ENCODE data around the gene SHCBP1L. TPM values are rescaled to one million over a fixed set of nuclear protein-coding genes. Genes with fewer than 3 reads are reported as not detected.

SHCBP1L gene
- not detected for total RNA-seq

DNA sequence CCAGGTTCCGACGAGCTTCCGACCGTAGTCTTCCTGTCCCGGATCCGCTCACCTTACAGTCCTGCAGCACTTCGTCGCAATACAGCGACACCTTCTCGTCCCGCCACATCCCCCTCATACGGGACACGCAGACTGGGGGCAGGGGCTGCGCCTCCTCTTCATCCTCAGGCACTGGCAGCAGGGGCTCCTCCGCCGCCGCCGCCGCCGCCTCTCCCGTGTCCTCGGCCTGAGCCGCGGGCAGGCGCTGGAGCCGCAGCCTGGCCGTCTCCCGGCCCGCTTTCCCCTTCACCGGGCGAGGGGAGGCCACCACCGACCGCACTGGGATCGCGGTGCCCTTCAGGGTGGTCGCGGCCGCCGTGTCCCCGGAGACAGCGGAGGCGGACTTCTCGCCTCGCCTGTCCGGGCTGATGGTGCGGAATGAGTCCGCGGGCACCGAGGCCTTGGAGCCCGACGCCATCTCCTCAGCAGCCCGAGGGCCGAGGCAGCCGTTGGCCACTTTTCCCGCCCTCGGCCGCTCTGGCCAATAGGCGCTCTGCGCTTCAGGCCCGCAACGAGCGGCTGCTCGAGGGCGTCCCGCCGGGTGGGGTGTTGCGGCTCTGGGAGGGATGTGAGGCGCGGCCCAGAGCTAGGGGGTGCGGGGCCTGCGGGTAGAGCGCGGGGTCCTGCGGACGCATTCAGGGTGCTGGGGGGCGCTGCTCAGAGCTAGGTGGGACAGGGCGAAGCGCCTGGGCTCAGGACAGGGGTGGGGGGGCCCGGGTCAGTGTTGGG is at the start of gene SHCBP1L:
Gene SHCBP1L, minus strand, starts transcription at position 490 of the 768 bp plus-strand sequence. Its CDS starts 33 bp downstream, at position 457.

Other genes with a start within 250 kb of the SHCBP1L start
- gene NPL, start 163.4 kb downstream of the SHCBP1L start, total RNA-seq: 1 to 10 TPM; 2.4 to 2.5 TPM
- 100 to 1,000 TPM; 174 to 180 TPM for gene DHX9, start 113.8 kb downstream of the SHCBP1L start, total RNA-seq
- gene LAMC1, start 70.3 kb upstream of the SHCBP1L start, total RNA-seq: not detected
- gene LAMC2, start 233.1 kb upstream of the SHCBP1L start, total RNA-seq: not detected

All from activated naive CD4-positive, alpha-beta T cell treated with anti-CD3 and anti-CD28 coated beads, Interleukin-2, amount 10 ng/mL, durations not matched to agents 5 hours and 36 hours (primary cell).